ENCODE results near the gene MIDN.

DNA sequence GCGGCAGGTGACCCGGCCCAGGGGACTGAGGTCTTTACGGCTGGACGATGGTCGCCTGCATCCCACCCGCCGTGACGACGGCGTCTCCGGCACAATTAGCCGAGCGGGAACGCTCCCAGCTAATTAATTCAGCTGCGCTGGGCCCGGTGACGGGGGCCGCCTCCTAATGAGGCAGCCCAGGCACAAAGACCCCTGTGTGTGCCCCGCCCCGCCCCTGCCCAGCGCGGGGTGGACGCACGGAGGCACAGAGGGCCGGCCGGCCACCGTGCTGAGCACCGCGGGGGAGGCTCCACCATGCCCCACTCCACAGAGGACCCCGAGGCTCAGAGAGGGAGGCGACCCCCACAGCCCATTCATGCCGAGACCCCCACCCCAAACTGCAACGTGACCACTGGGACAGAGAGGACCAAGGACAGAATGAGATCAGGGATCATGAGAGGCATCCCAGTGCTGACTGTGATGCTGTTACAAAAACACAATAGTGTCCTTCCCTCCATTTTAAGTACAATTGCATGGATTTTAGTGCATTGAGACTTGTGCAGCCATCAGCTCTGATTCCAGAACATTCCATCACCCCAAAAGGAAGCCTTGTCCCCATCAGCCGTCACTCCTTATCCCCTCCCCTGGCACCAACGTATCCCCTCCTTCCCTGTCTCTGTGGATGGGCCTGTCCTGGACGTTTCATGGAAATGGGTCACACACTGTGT lies 54.3 kb downstream of the MIDN start:
- no peak for TF ChIP-seq POLR2A (IDR thresholded peaks at IDR 0.05)
- TF ChIP-seq, protein P1, sequence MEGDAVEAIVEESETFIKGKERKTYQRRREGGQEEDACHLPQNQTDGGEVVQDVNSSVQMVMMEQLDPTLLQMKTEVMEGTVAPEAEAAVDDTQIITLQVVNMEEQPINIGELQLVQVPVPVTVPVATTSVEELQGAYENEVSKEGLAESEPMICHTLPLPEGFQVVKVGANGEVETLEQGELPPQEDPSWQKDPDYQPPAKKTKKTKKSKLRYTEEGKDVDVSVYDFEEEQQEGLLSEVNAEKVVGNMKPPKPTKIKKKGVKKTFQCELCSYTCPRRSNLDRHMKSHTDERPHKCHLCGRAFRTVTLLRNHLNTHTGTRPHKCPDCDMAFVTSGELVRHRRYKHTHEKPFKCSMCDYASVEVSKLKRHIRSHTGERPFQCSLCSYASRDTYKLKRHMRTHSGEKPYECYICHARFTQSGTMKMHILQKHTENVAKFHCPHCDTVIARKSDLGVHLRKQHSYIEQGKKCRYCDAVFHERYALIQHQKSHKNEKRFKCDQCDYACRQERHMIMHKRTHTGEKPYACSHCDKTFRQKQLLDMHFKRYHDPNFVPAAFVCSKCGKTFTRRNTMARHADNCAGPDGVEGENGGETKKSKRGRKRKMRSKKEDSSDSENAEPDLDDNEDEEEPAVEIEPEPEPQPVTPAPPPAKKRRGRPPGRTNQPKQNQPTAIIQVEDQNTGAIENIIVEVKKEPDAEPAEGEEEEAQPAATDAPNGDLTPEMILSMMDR (IDR thresholded peaks at IDR 0.05): no peak
- no peak for TF ChIP-seq POLR2AphosphoS5 (IDR thresholded peaks at IDR 0.05)

Measured in breast epithelium (tissue), 3 donors.